ENCODE measurements around the gene D2HGDH. TPM values are rescaled to one million over a fixed set of nuclear protein-coding genes. Genes with fewer than 3 reads are reported as not detected.

D2HGDH gene
- total RNA-seq, 1 donor, result 13.4 TPM

GRCh38 chr2:241808721-241809382, 74.4 kb downstream of the D2HGDH start, which contains the start of gene NEU4:
NEU4 (plus strand) TSS chr2:241809193; CDS start chr2:241814485, 5,292 bp downstream.
- TF ChIP-seq, protein P1, sequence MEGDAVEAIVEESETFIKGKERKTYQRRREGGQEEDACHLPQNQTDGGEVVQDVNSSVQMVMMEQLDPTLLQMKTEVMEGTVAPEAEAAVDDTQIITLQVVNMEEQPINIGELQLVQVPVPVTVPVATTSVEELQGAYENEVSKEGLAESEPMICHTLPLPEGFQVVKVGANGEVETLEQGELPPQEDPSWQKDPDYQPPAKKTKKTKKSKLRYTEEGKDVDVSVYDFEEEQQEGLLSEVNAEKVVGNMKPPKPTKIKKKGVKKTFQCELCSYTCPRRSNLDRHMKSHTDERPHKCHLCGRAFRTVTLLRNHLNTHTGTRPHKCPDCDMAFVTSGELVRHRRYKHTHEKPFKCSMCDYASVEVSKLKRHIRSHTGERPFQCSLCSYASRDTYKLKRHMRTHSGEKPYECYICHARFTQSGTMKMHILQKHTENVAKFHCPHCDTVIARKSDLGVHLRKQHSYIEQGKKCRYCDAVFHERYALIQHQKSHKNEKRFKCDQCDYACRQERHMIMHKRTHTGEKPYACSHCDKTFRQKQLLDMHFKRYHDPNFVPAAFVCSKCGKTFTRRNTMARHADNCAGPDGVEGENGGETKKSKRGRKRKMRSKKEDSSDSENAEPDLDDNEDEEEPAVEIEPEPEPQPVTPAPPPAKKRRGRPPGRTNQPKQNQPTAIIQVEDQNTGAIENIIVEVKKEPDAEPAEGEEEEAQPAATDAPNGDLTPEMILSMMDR (IDR thresholded peaks at IDR 0.05; ENCODE audit: insufficient read depth, low read depth, low read length), result no peak
- H3K4me3 ChIP-seq (ENCODE audit: low read depth, low read length), result no peak within 1 kb of the TSS
- DNase-seq (ENCODE audit: low read depth), result no peak

- TF ChIP-seq, protein P1 (IDR thresholded peaks at IDR 0.05; ENCODE audit: insufficient read depth, low read depth, low read length), result no peak
- DNase-seq (ENCODE audit: low read depth), result no peak
Measured at GRCh38 chr2:241809383-241810306, 75.2 kb downstream of the D2HGDH start.

DNA sequence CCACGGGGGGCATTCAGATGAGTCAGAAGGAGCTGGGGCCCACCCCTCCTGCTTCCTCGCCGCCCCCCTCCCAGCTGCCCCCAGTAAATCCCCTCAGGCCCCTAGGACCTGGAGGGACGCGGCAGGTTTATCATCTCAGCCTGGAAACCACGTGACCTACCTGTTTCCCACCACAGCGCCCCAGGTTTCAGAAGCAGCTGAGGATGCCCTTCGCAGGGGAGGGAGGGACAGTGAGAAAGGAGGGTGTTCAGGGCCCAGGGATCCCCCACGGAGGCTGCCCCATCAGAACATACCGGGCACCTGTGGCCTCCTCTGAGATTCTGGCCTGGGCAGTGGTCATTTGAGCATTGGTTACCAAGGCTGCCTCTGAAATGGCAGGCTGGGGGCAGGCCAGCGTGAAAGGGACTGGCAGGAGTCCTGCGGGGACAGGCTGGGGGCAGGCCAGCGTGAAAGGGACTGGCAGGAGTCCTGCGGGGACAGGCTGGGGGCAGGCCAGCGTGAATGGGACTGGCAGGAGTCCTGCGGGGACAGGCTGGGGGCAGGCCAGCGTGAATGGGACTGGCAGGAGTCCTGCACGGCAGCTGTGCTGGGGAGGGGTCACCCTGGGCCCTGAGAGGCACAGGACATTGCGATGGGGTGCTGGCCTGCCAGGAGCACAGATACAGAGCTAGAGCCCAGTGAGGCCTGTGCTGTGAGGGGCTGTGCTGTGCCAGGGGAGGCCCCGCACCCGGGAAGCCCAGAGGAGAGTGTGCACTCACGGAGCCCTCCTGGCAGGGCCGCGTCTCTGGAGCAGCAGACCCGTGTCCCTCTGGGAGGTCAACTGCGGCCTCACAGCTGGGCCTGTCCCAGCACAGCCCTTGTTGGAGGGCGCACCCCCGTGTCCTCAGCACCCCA, 76.1 kb downstream of the D2HGDH start:
- TF ChIP-seq, protein P1 (IDR thresholded peaks at IDR 0.05; ENCODE audit: insufficient read depth, low read depth, low read length), result no peak
- DNase-seq (ENCODE audit: low read depth), result no peak

More at GRCh38 chr2:241809383-241810306, 75.2 kb downstream of the D2HGDH start:
- H3K4me3 ChIP-seq (ENCODE audit: low read depth, low read length), result no peak overlapping the region

GRCh38 chr2:241811201-241811951, 76.9 kb downstream of the D2HGDH start:
- TF ChIP-seq, protein P1 (IDR thresholded peaks at IDR 0.05; ENCODE audit: insufficient read depth, low read depth, low read length), result no peak
- H3K4me3 ChIP-seq (ENCODE audit: low read depth, low read length), result no peak overlapping the region
- no peak for DNase-seq (ENCODE audit: low read depth)

More for the DNA sequence above, 76.1 kb downstream of the D2HGDH start:
- H3K4me3 ChIP-seq (ENCODE audit: low read depth, low read length), result no peak overlapping the region

DNA sequence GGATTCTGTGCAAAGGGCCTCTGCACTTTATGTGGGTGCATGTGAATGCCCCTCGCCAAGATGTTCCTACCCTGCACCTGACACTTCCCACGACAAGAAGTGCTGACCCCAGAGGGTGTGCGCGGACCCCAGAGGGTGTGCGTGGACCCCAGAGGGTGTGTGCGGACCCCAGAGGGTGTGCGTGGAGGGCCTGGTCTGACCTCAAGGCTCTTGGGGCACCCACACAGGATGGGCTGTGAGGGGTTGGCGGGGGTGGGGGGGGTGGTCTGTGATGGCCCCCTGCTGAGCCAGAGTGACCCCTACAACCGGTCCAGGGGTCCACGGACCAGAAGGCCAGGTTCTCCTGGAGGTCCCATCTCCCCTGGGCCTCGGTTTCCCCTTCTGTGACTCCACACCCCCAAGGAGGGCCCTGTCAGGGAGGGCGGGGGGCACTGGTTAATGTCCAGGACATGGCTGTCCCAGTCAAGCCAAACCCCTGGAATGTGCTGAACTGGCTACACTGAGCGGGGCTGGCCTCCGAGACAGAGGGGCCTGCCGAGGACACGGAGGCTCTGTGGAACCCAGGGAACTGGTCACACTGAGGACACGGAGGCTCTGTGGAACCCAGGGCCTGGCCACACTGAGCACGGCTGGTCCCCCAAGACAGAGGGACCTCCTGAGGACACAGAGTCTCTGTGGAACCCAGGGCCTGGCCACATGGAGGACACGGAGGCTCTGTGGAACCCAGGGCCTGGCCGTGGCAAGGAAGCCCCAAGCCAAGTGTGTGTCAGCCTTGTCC, 77.7 kb downstream of the D2HGDH start:
- TF ChIP-seq, protein P1 (IDR thresholded peaks at IDR 0.05; ENCODE audit: insufficient read depth, low read depth, low read length), result no peak
- H3K4me3 ChIP-seq (ENCODE audit: low read depth, low read length), result no peak overlapping the region
- no peak for DNase-seq (ENCODE audit: low read depth)
